Measurements from ENCODE around the gene POC1A. TPM values are rescaled to one million over a fixed set of nuclear protein-coding genes. Genes with fewer than 3 reads are reported as not detected.

The POC1A gene
- total and polyA plus RNA-seq, 10 donors: 1.6 to 4.4 (median 2.9) TPM

- H3K27me3 ChIP-seq (replicated peaks in 1 of 7): no peaks in the 10 kb centered on the region
- H3K27ac ChIP-seq: peak overlapping the region in 7 of 8 donors; percentile 2 to 91 (median 58)
- H3K4me1 ChIP-seq: peaks cover 41 to 82% (median 68%) of the 10 kb centered on the region in 6 donors
- TF ChIP-seq, protein P1, sequence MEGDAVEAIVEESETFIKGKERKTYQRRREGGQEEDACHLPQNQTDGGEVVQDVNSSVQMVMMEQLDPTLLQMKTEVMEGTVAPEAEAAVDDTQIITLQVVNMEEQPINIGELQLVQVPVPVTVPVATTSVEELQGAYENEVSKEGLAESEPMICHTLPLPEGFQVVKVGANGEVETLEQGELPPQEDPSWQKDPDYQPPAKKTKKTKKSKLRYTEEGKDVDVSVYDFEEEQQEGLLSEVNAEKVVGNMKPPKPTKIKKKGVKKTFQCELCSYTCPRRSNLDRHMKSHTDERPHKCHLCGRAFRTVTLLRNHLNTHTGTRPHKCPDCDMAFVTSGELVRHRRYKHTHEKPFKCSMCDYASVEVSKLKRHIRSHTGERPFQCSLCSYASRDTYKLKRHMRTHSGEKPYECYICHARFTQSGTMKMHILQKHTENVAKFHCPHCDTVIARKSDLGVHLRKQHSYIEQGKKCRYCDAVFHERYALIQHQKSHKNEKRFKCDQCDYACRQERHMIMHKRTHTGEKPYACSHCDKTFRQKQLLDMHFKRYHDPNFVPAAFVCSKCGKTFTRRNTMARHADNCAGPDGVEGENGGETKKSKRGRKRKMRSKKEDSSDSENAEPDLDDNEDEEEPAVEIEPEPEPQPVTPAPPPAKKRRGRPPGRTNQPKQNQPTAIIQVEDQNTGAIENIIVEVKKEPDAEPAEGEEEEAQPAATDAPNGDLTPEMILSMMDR (IDR thresholded peaks at IDR 0.05 in 8 of 11, conservative IDR thresholded peaks at IDR 0.05 in 3 of 11): no peak
- TF ChIP-seq POLR2A (IDR thresholded peaks at IDR 0.05): no peak
- TF ChIP-seq POLR2AphosphoS5 (IDR thresholded peaks at IDR 0.05): no peak
- H3K4me3 ChIP-seq: no peak overlapping the region
- intact Hi-C loops (cut with DNase I; ENCODE audit: low total_unique reads): no loop called here
- H3K9me3 ChIP-seq: no peaks in the 10 kb centered on the region
- DNase-seq: no peak
- WGBS, 5 donors: 65 to 85% (median 75%) methylated on average over 5 of the region's 5 CpGs
- H3K36me3 ChIP-seq: peaks cover 4 to 70% (median 41%) of the 10 kb centered on the region in 6 donors
Measured at GRCh38 chr3:52200981-52201679, 46.9 kb upstream of the POC1A start.

- peaks cover 4 to 48% (median 19%) of the 10 kb centered on the region in 6 donors for H3K36me3 ChIP-seq
- H3K27me3 ChIP-seq (replicated peaks in 1 of 7): no peaks in the 10 kb centered on the region
- TF ChIP-seq, protein P1 (IDR thresholded peaks at IDR 0.05 in 8 of 11, conservative IDR thresholded peaks at IDR 0.05 in 3 of 11): no peak
- TF ChIP-seq POLR2A (IDR thresholded peaks at IDR 0.05): no peak
- TF ChIP-seq POLR2AphosphoS5 (IDR thresholded peaks at IDR 0.05): no peak
- no peaks in the 10 kb centered on the region for H3K9me3 ChIP-seq
- H3K4me3 ChIP-seq: peak overlapping the region; percentile 63 to 100 (median 90)
- DNase-seq: no peak
- H3K4me1 ChIP-seq: peaks cover 51 to 96% (median 80%) of the 10 kb centered on the region in 6 donors
- intact Hi-C loops (cut with DNase I; ENCODE audit: low total_unique reads): no loop called here
- peak overlapping the region; percentile 82 to 93 (median 90) for H3K27ac ChIP-seq
- WGBS, 5 donors: 39 to 54% (median 44%) methylated on average over 14 of the region's 14 CpGs
Measured at GRCh38 chr3:52198643-52199608, 44.7 kb upstream of the POC1A start.

GRCh38 chr3:52197842-52198625, 43.8 kb upstream of the POC1A start, which contains the start of gene ALAS1:
Gene ALAS1 (plus strand): TSS chr3:52198160. CDS start chr3:52199242, 1,082 bp downstream.
- H3K27me3 ChIP-seq (replicated peaks in 1 of 7): no peaks in the 10 kb centered on the region
- intact Hi-C loops (cut with DNase I; ENCODE audit: low total_unique reads): no loop called here
- H3K27ac ChIP-seq: peak within 1 kb of the TSS; percentile 82 to 93 (median 90)
- peak within 1 kb of the TSS; percentile 63 to 100 (median 90) for H3K4me3 ChIP-seq
- 0 to 1% (median 1%) methylated on average over 35 to 71 of the region's 71 CpGs for WGBS, 5 donors
- H3K4me1 ChIP-seq: peaks cover 50 to 90% (median 76%) of the 10 kb centered on the region in 6 donors
- no peaks in the 10 kb centered on the region for H3K9me3 ChIP-seq
- H3K36me3 ChIP-seq: peaks cover 2 to 39% (median 10%) of the 10 kb centered on the region in 6 donors
- peak; percentile 98 for DNase-seq
- TF ChIP-seq POLR2A (IDR thresholded peaks at IDR 0.05): peak in 2 of 3 donors; percentile 30 to 74
- peak; percentile 94 to 96 (median 95) for TF ChIP-seq POLR2AphosphoS5 (IDR thresholded peaks at IDR 0.05)
- TF ChIP-seq, protein P1 (IDR thresholded peaks at IDR 0.05 in 8 of 11, conservative IDR thresholded peaks at IDR 0.05 in 3 of 11): peak in 9 of 11 experiments; percentile 18 to 55 (median 38)
